SU-DHL-6 (cell line): Measurements from ENCODE around the gene RIC8B.

Experiments used
- CTCF ChIP-seq: fragments of 200-600 bp; sonication (generic); IDR thresholded peaks from one replicate; pipeline ENCODE4 v1.5.1; 2017; ENCODE audit warnings: antibody characterized with exemption, mild to moderate bottlenecking, low read length, moderate library complexity; ENCODE audit not compliant: insufficient read depth, poor library complexity, severe bottlenecking
- EZH2phosphoT487 ChIP-seq: fragments of 200-600 bp; sonication (generic), shearing (Covaris generic); conservative IDR thresholded peaks from 2 replicates; pipeline ENCODE4 v1.6.1; 2018; ENCODE audit warnings: mild to moderate bottlenecking, antibody characterized with exemption, low read length, moderate library complexity, mixed read lengths

GRCh38 chr12:106893451-106893850, 119.0 kb downstream of the RIC8B start:
- TF ChIP-seq CTCF: no peak
- no peak for TF ChIP-seq EZH2phosphoT487
